ENCODE data around the gene OLFM3. TPM values are rescaled to one million over a fixed set of nuclear protein-coding genes. Genes with fewer than 3 reads are reported as not detected.

The OLFM3 gene
- polyA plus RNA-seq, 1 of the 3 experiments (the other 2 are of a cell fraction): not detected

GRCh38 chr1:101902199-101902598 is 94.5 kb downstream of the OLFM3 start:
- no peaks in the 10 kb centered on the region for H3K36me3 ChIP-seq (replicated peaks in 1 of 2; ENCODE audit: control insufficient read depth in 1 of 2, insufficient read depth in 2 of 2, low read length in 1 of 2)
- no peaks in the 10 kb centered on the region for H4K20me1 ChIP-seq (ENCODE audit: insufficient read depth)
- POLR2A ChIA-PET: no interaction called here
- peaks cover 0 to 6% of the 10 kb centered on the region in 2 experiments; a peak in 3 of 4 replicates for H3K4me1 ChIP-seq (ENCODE audit: control insufficient read depth in 1 of 2, insufficient read depth in 2 of 2, low read depth in 1 of 2, low read length in 1 of 2)
- no peak overlapping the region for H3K27ac ChIP-seq (ENCODE audit: low read depth in 2 of 2, low read length in 1 of 2)
- H3K9me2 ChIP-seq: no peaks in the 10 kb centered on the region; the same call in 1 of the 2 replicates
- H3K9me3 ChIP-seq: no peaks in the 10 kb centered on the region
- TF ChIP-seq RCOR1 (IDR thresholded peaks at IDR 0.05; ENCODE audit: low read length) (no peak), RFX5 (IDR thresholded peaks at IDR 0.05; ENCODE audit: low read length) (no peak), FOSL2 (IDR thresholded peaks at IDR 0.05; ENCODE audit: borderline replicate concordance, low read depth) (no peak), TEAD4 (IDR thresholded peaks at IDR 0.05; ENCODE audit: borderline replicate concordance, insufficient read depth) (no peak), GABPA (IDR thresholded peaks at IDR 0.05; ENCODE audit: low read depth) (no peak), TCF12 (IDR thresholded peaks at IDR 0.05) (no peak), REST (IDR thresholded peaks at IDR 0.05; ENCODE audit: low read depth, low read length) (no peak), RXRA (IDR thresholded peaks at IDR 0.05; ENCODE audit: borderline replicate concordance, low read depth) (no peak), EZH2phosphoT487 (IDR thresholded peaks at IDR 0.05; ENCODE audit: borderline replicate concordance, low read depth) (no peak), FOXJ3 (CRISPR knock-in tag; IDR thresholded peaks at IDR 0.05) (no peak)
- TF ChIP-seq, protein P1, sequence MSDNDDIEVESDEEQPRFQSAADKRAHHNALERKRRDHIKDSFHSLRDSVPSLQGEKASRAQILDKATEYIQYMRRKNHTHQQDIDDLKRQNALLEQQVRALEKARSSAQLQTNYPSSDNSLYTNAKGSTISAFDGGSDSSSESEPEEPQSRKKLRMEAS (IDR thresholded peaks at IDR 0.05; ENCODE audit: low read depth): no peak
- H3K9ac ChIP-seq: no peak overlapping the region
- no peaks in the 10 kb centered on the region for H3K79me2 ChIP-seq (ENCODE audit: insufficient read depth)
- no peak overlapping the region for H3K4me2 ChIP-seq
- 23% methylated on average over 1 of the region's 1 CpG for WGBS (ENCODE audit: low lambda C conversion rate)
- no peaks in the 10 kb centered on the region for H3K27me3 ChIP-seq (ENCODE audit: insufficient read depth)
- DNase-seq: no peak
- no peaks in the 10 kb centered on the region for H3F3A ChIP-seq (replicated peaks; ENCODE audit: insufficient read depth)
- CTCF ChIA-PET: no interaction called here
- H2AFZ ChIP-seq (ENCODE audit: low read depth): no peak overlapping the region
- no peak overlapping the region for H3K4me3 ChIP-seq (ENCODE audit: low read depth in 2 of 2, low read length in 1 of 2)

- no peak overlapping the region for H3K9ac ChIP-seq
- H3K9me2 ChIP-seq: no peaks in the 10 kb centered on the region
- no peak overlapping the region for H3K27ac ChIP-seq (ENCODE audit: low read depth in 2 of 2, low read length in 1 of 2)
- ChIA-PET POLR2A (no interaction called here), CTCF (no interaction called here)
- H3K79me2 ChIP-seq (ENCODE audit: insufficient read depth): no peaks in the 10 kb centered on the region
- WGBS (ENCODE audit: low lambda C conversion rate): 81% methylated on average over 2 of the region's 2 CpGs
- H3K27me3 ChIP-seq (ENCODE audit: insufficient read depth): no peaks in the 10 kb centered on the region
- H3K36me3 ChIP-seq (replicated peaks in 1 of 2; ENCODE audit: control insufficient read depth in 1 of 2, insufficient read depth in 2 of 2, low read length in 1 of 2): no peaks in the 10 kb centered on the region
- DNase-seq: no peak
- no peak overlapping the region for H3K4me2 ChIP-seq
- no peaks in the 10 kb centered on the region; a peak in 1 of 4 replicates for H3K4me1 ChIP-seq (ENCODE audit: control insufficient read depth in 1 of 2, insufficient read depth in 2 of 2, low read depth in 1 of 2, low read length in 1 of 2)
- no peak overlapping the region for H2AFZ ChIP-seq (ENCODE audit: low read depth)
- no peak overlapping the region for H3K4me3 ChIP-seq (ENCODE audit: low read depth in 2 of 2, low read length in 1 of 2)
- H4K20me1 ChIP-seq (ENCODE audit: insufficient read depth): no peaks in the 10 kb centered on the region
- H3F3A ChIP-seq (replicated peaks; ENCODE audit: insufficient read depth): no peaks in the 10 kb centered on the region
- no peaks in the 10 kb centered on the region for H3K9me3 ChIP-seq
- no peak for TF ChIP-seq REST (IDR thresholded peaks at IDR 0.05; ENCODE audit: low read depth, low read length)
- TF ChIP-seq FOSL2 (IDR thresholded peaks at IDR 0.05; ENCODE audit: borderline replicate concordance, low read depth): no peak
- TF ChIP-seq CTCF (IDR thresholded peaks at IDR 0.05): no peak
- no peak for TF ChIP-seq YY1 (IDR thresholded peaks at IDR 0.05; ENCODE audit: low read depth)
- no peak for TF ChIP-seq MEF2A (IDR thresholded peaks at IDR 0.05; ENCODE audit: borderline replicate concordance, low read depth)
- no peak for TF ChIP-seq GATA2 (CRISPR knock-in tag; IDR thresholded peaks at IDR 0.05)
- no peak for TF ChIP-seq RXRA (IDR thresholded peaks at IDR 0.05; ENCODE audit: borderline replicate concordance, low read depth)
- no peak for TF ChIP-seq EZH2phosphoT487 (IDR thresholded peaks at IDR 0.05; ENCODE audit: borderline replicate concordance, low read depth)
- TF ChIP-seq, protein P2, sequence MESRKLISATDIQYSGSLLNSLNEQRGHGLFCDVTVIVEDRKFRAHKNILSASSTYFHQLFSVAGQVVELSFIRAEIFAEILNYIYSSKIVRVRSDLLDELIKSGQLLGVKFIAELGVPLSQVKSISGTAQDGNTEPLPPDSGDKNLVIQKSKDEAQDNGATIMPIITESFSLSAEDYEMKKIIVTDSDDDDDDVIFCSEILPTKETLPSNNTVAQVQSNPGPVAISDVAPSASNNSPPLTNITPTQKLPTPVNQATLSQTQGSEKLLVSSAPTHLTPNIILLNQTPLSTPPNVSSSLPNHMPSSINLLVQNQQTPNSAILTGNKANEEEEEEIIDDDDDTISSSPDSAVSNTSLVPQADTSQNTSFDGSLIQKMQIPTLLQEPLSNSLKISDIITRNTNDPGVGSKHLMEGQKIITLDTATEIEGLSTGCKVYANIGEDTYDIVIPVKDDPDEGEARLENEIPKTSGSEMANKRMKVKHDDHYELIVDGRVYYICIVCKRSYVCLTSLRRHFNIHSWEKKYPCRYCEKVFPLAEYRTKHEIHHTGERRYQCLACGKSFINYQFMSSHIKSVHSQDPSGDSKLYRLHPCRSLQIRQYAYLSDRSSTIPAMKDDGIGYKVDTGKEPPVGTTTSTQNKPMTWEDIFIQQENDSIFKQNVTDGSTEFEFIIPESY (IDR thresholded peaks at IDR 0.05; ENCODE audit: borderline replicate concordance, low read depth): no peak
Observed at GRCh38 chr1:101898137-101898536, 98.6 kb downstream of the OLFM3 start.
